A549 (cell line): Measurements from ENCODE around the gene HEATR5B. TPM values are rescaled to one million over a fixed set of nuclear protein-coding genes. Genes with fewer than 3 reads are reported as not detected.

Experiments used
- ATAC-seq, 2 experiments: fragments of 200-7000 bp in 1 of 2; fragments of >200 bp in 1 of 2; cut with Nextera tagmentation in 1 of 2; cut with Tn5 transposase in 1 of 2; 3 replicates each; pipeline versions ENCODE4 v1.8.0 to v1.9.1; 2018 to 2020; ENCODE audit warnings: mild to moderate bottlenecking in 1 of 2, moderate library complexity in 1 of 2
- CTCF ChIA-PET: fragments of 300-600 bp; sonication (Branson Sonifier 250); formaldehyde crosslinking; extraction: SDS; loops from one replicate; lab custom pipeline; 2021; ENCODE audit warnings: antibody characterized with exemption, inconsistent platforms; lab: Yijun Ruan, JAX
- POLR2A ChIA-PET: fragments of 350-600 bp; formaldehyde crosslinking; extraction: SDS; loops from one replicate; lab custom pipeline; 2021; ENCODE audit warnings: antibody characterized with exemption, inconsistent platforms; lab: Yijun Ruan, JAX
- DNase-seq, 2 experiments: peaks; one replicate each; pipeline versions ENCODE4 v3.0.0 to v3.0.0-alpha.2; 2011 to 2016; ENCODE audit warnings: low read depth in 1 of 2, low spot score in 1 of 2
- FAIRE-seq: peaks from 2 replicates; lab custom pipeline; 2011; peaks lifted over from hg19 to GRCh38; lab: Jason Lieb, UNC
- H3K27ac ChIP-seq, 2 experiments: fragments of >200 bp; sonication (Bioruptor Twin); formaldehyde crosslinking; 3 replicates each; pipeline ENCODE4 v1.5.1; 2016 to 2017
- H3K4me1 ChIP-seq: fragments of >200 bp; sonication (Bioruptor Twin); formaldehyde crosslinking; 3 replicates; pipeline ENCODE4 v1.6.1; 2016
- H3K4me2 ChIP-seq: fragments of >200 bp; sonication (Bioruptor Twin); formaldehyde crosslinking; 3 replicates; pipeline ENCODE4 v1.6.1; 2016
- H3K4me3 ChIP-seq: fragments of >200 bp; sonication (Bioruptor Twin); formaldehyde crosslinking; 3 replicates; pipeline ENCODE4 v1.5.1; 2016
- H3K9me3 ChIP-seq: fragments of >200 bp; sonication (Bioruptor Twin); formaldehyde crosslinking; 3 replicates; pipeline ENCODE4 v1.6.1; 2016
- BCL3 ChIP-seq: fragments of >200 bp; sonication (Bioruptor Twin); formaldehyde crosslinking; IDR thresholded peaks from 3 replicates; pipeline ENCODE4 v1.6.1; 2016
- CBX2 ChIP-seq: fragments of 200-600 bp; sonication (generic); IDR thresholded peaks from 2 replicates; pipeline ENCODE4 v1.6.1; 2016; ENCODE audit warnings: low read depth, mild to moderate bottlenecking, borderline replicate concordance
- CHD2 ChIP-seq: fragments of 150-350 bp; IDR thresholded peaks from 2 replicates; pipeline ENCODE4 v1.6.1; 2014; ENCODE audit warnings: low read length; ENCODE audit not compliant: partially characterized antibody
- CHD4 ChIP-seq: fragments of 200-600 bp; sonication (generic); IDR thresholded peaks from 2 replicates; pipeline ENCODE4 v1.6.1; 2016; ENCODE audit warnings: antibody characterized with exemption, mild to moderate bottlenecking, borderline replicate concordance
- EHF ChIP-seq: fragments of 250-450 bp; sonication (Bioruptor Pico); IDR thresholded peaks from 2 replicates; pipeline ENCODE4 v1.5.0; 2020; ENCODE audit warnings: mild to moderate bottlenecking
- HOXA7 ChIP-seq: fragments of 250-450 bp; sonication (Bioruptor Pico); IDR thresholded peaks from 2 replicates; pipeline ENCODE4 v1.5.0; 2020; ENCODE audit warnings: mild to moderate bottlenecking, moderate library complexity
- HOXB5 ChIP-seq: fragments of 250-450 bp; sonication (Bioruptor Pico); IDR thresholded peaks from 2 replicates; pipeline ENCODE4 v1.5.0; 2020; ENCODE audit warnings: mild to moderate bottlenecking, moderate library complexity
- KDM5A ChIP-seq: fragments of 200-600 bp; sonication (generic); IDR thresholded peaks from 2 replicates; pipeline ENCODE4 v1.6.1; 2016; ENCODE audit warnings: antibody characterized with exemption, mild to moderate bottlenecking
- MAFK ChIP-seq: fragments of 450-650 bp; IDR thresholded peaks from 2 replicates; pipeline ENCODE4 v1.6.1; 2014; ENCODE audit not compliant: partially characterized antibody
- MAZ ChIP-seq: fragments of 150-350 bp; IDR thresholded peaks from 2 replicates; pipeline ENCODE4 v1.6.1; 2014; ENCODE audit warnings: antibody characterized with exemption, low read depth, low read length, borderline replicate concordance
- NFE2L2 ChIP-seq: fragments of 150-350 bp; conservative IDR thresholded peaks from 2 replicates; pipeline ENCODE4 v1.6.1; 2014; ENCODE audit warnings: low read length
- NPAS2 ChIP-seq: fragments of 250-450 bp; sonication (Bioruptor Pico); IDR thresholded peaks from 2 replicates; pipeline ENCODE4 v1.8.0; 2022; ENCODE audit warnings: mild to moderate bottlenecking, moderate library complexity, borderline replicate concordance
- PBX3 ChIP-seq: IDR thresholded peaks from 2 replicates; pipeline ENCODE4 v1.6.1; 2012
- PHF8 ChIP-seq: fragments of 200-600 bp; sonication (generic); IDR thresholded peaks from 2 replicates; pipeline ENCODE4 v1.6.1; 2016; ENCODE audit warnings: low read depth, mild to moderate bottlenecking, antibody characterized with exemption, moderate library complexity, borderline replicate concordance
- RCOR1 ChIP-seq: fragments of 150-350 bp; IDR thresholded peaks from 2 replicates; pipeline ENCODE4 v1.6.1; 2014; ENCODE audit warnings: antibody characterized with exemption, low read length, low read depth
- RFX5 ChIP-seq: fragments of 450-650 bp; IDR thresholded peaks from 2 replicates; pipeline ENCODE4 v1.7.1; 2014; ENCODE audit warnings: antibody characterized with exemption, mild to moderate bottlenecking, moderate library complexity
- RNF2 ChIP-seq: fragments of 200-600 bp; sonication (generic); IDR thresholded peaks from 2 replicates; pipeline ENCODE4 v1.6.1; 2016; ENCODE audit warnings: low read depth, mild to moderate bottlenecking, antibody characterized with exemption, moderate library complexity, borderline replicate concordance
- SMC3 ChIP-seq: fragments of >200 bp; sonication (Bioruptor Twin); formaldehyde crosslinking; IDR thresholded peaks from 3 replicates; pipeline ENCODE4 v1.6.1; 2018; ENCODE audit warnings: inconsistent platforms
- SREBF2 ChIP-seq: fragments of 450-650 bp; IDR thresholded peaks from 2 replicates; pipeline ENCODE4 v1.6.1; 2014; ENCODE audit warnings: mild to moderate bottlenecking, moderate library complexity
- TFCP2L1 ChIP-seq: fragments of 250-450 bp; sonication (Bioruptor Pico); IDR thresholded peaks from 2 replicates; pipeline ENCODE4 v1.5.0; 2021; ENCODE audit warnings: mild to moderate bottlenecking
- TP53 ChIP-seq: fragments of 250-450 bp; sonication (Bioruptor Pico); IDR thresholded peaks from 2 replicates; pipeline ENCODE4 v1.5.0; 2021; ENCODE audit warnings: mild to moderate bottlenecking, moderate library complexity
- WGBS: methylation state at CpG from one replicate; pipeline ENCODE4 v1.1.6; 2017; ENCODE audit errors: missing lambda C conversion rate; 5-methylcytosine and 5-hydroxymethylcytosine counted together
- polyA plus RNA-seq, 4 experiments: library from polyadenylated mRNA; depleted of rRNA in 3 of 4; stranded (reverse); fragments of >200 nt; fragmentation: RNase III in 1 of 4; extraction: RNeasy Plus Mini Kit Qiagen cat#74134 plus additional on column Dnase treatment in 1 of 4; gene quantifications; 2 replicates in 3 of 4; 3 replicates in 1 of 4; pipeline ENCODE4 v1.2.3, GENCODE V29; 2011 to 2017

Gene HEATR5B
- polyA plus RNA-seq, 2 of the 4 experiments (the other 2 are of a cell fraction), result 8.4 to 26.1 TPM

GRCh38 chr2:37020887-37021796, 63.0 kb downstream of the HEATR5B start:
- ChIA-PET CTCF (no interaction called here), POLR2A (no interaction called here)
- H3K27ac ChIP-seq, result no peak overlapping the region

GRCh38 chr2:37020212-37020886, 63.8 kb downstream of the HEATR5B start:
- no peak overlapping the region for H3K4me3 ChIP-seq
- H3K27ac ChIP-seq, result no peak overlapping the region
- no peaks in the 10 kb centered on the region for H3K9me3 ChIP-seq
- no peak for DNase-seq
- WGBS, result 92% methylated on average over 5 of the region's 5 CpGs
- ChIA-PET POLR2A (no interaction called here), CTCF (no interaction called here)
- H3K4me2 ChIP-seq, result no peak overlapping the region
- peak; percentile 7 for FAIRE-seq
- no peak for ATAC-seq
- H3K4me1 ChIP-seq, result no peaks in the 10 kb centered on the region
- TF ChIP-seq RCOR1 (no peak), EHF (CRISPR knock-in tag) (no peak), CBX2 (no peak), TFCP2L1 (no peak), KDM5A (no peak), MAFK (no peak), RFX5 (no peak), SMC3 (no peak), HOXB5 (CRISPR knock-in tag) (no peak), PBX3 (no peak), SREBF2 (no peak)

More at GRCh38 chr2:37020887-37021796, 63.0 kb downstream of the HEATR5B start:
- peak; percentile 23 for FAIRE-seq
- no peak overlapping the region for H3K4me3 ChIP-seq
- DNase-seq, result no peak
- H3K4me2 ChIP-seq, result no peak overlapping the region
- ATAC-seq, result no peak
- H3K4me1 ChIP-seq, result no peaks in the 10 kb centered on the region
- WGBS, result 94% methylated on average over 5 of the region's 5 CpGs
- no peak for TF ChIP-seq HOXA7 (CRISPR knock-in tag)
- TF ChIP-seq SREBF2, result no peak
- TF ChIP-seq PBX3, result no peak
- TF ChIP-seq NPAS2 (CRISPR knock-in tag), result no peak
- TF ChIP-seq TP53 (CRISPR knock-in tag), result no peak
- TF ChIP-seq BCL3, result no peak
- TF ChIP-seq PHF8, result no peak
- no peak for TF ChIP-seq CHD4
- no peak for TF ChIP-seq RNF2
- no peak for TF ChIP-seq EHF (CRISPR knock-in tag)
- TF ChIP-seq NFE2L2, result no peak
- TF ChIP-seq CHD2, result no peak
- TF ChIP-seq MAZ, result no peak
- TF ChIP-seq MAFK, result no peak
- H3K9me3 ChIP-seq, result no peaks in the 10 kb centered on the region
